Adrenal gland (tissue), 12 donors: ENCODE results near the gene MACO1. TPM values are rescaled to one million over a fixed set of nuclear protein-coding genes. Genes with fewer than 3 reads are reported as not detected.
A peak's percentile ranks its signal among the peaks of the same experiment; 100 is the strongest.

ENCODE experiments used
- DNase-seq, 7 donors: peaks; one replicate each; pipeline ENCODE4 v3.0.0-alpha.2; 2019 to 2020
- H3K27ac ChIP-seq, 5 donors: fragments of 200-600 bp; sonication (generic) in 4 of 5; 1 replicate in 3 of 5; 2 replicates in 2 of 5; pipeline versions ENCODE4 v1.5.1 to v1.8.0; 2016 to 2020; ENCODE audit warnings: mild to moderate bottlenecking in 1 of 5
- H3K27me3 ChIP-seq: fragments of 200-600 bp; 2 replicates; pipeline ENCODE4 v1.8.0; 2021
- H3K36me3 ChIP-seq, 2 donors: fragments of 200-600 bp; replicated peaks in 1 of 2; 1 replicate in 1 of 2; 2 replicates in 1 of 2; pipeline versions ENCODE4 v1.5.1 to v1.8.0; 2018 to 2022
- H3K4me1 ChIP-seq, 2 donors: fragments of 200-600 bp; replicated peaks in 1 of 2; 1 replicate in 1 of 2; 2 replicates in 1 of 2; pipeline versions ENCODE4 v1.5.1 to v1.8.0; 2018 to 2021
- H3K4me3 ChIP-seq, 4 donors: fragments of 200-600 bp; sonication (generic) in 3 of 4; one replicate each; pipeline ENCODE4 v1.5.1; 2016 to 2018
- H3K9me3 ChIP-seq, 3 donors: fragments of 200-600 bp; sonication (generic) in 1 of 3; replicated peaks in 1 of 3; 1 replicate in 2 of 3; 2 replicates in 1 of 3; pipeline versions ENCODE4 v1.5.1 to v1.8.0; 2016 to 2021
- POLR2A ChIP-seq, 2 donors: fragments of 450-650 bp; IDR thresholded peaks; one replicate each; pipeline ENCODE4 v1.6.1; 2017; ENCODE audit warnings: antibody characterized with exemption in 2 of 2, mild to moderate bottlenecking in 2 of 2, moderate library complexity in 1 of 2
- WGBS, 4 donors: extraction: QIAGEN DNeasy Blood & Tissue Kit in 2 of 4; methylation state at CpG; one replicate each; pipeline versions ENCODE4 v1.1.5 to v1.1.7; 2013 to 2017; 5-methylcytosine and 5-hydroxymethylcytosine counted together
- intact Hi-C, 2 donors: fragments of 100-400 bp; cut with DNase I; formaldehyde crosslinking; loops; one replicate each; pipeline versions ENCODE4 v1.14.1 to v1.15.0; 2022 to 2023
- polyA plus RNA-seq, 3 donors: library from polyadenylated mRNA; stranded (reverse); fragments of 200-250 nt in 2 of 3; fragments of 350-450 nt in 1 of 3; fragmentation: Illumina TruSeq in 1 of 3; extraction: RNeasy Lipid Tissue Mini Kit (QIAGEN cat#74804) in 1 of 3; gene quantifications; one replicate each; pipeline ENCODE4 v1.2.3, GENCODE V29; 2013 to 2014
- total RNA-seq, 9 donors: library from RNA; depleted of rRNA in 4 of 9; stranded (reverse); fragments of >200 nt in 4 of 9; fragments of 120-200 nt in 1 of 9; fragmentation: NEBNext Ultra II Directional in 1 of 9; extraction: Animal tissue kit (Norgen Biotek cat#: 25700) in 1 of 9; gene quantifications; one replicate each; pipeline versions ENCODE4 v1.1.0 to v1.2.4, GENCODE V29; 2013 to 2023
- TF ChIP-seq, protein P1 (sequence below), 6 experiments: fragments of 450-650 bp in 4 of 6; fragments of 200-600 bp in 2 of 6; sonication (generic) in 1 of 6; IDR thresholded peaks; 1 replicate in 5 of 6; 2 replicates in 1 of 6; pipeline versions ENCODE4 v1.5.1 to v1.8.0; 2016 to 2021; ENCODE audit warnings: antibody characterized with exemption in 6 of 6, mild to moderate bottlenecking in 2 of 6, moderate library complexity in 1 of 6
- donor health status: healthy with polysubstance abuse.
- donor health status: Bipolar disorder and iron deficiency.
- donor health status: DM: yes; HTN: yes; CAD: no.
- donor health status: DM: no; HTN: no; CAD: no.
- donor health status: DM: no; HTN: no; CAD: no.
- donor health status: DM: yes; HTN: yes; CAD: no.

MACO1 gene
- total and polyA plus RNA-seq, 12 donors, result 15.1 to 48.4 (median 29.6) TPM

- Histone ChIP-seq H3K27ac (no peak overlapping the region), H3K4me1 (peaks cover 0 to 22% of the 10 kb centered on the region in 2 donors), H3K4me3 (no peak overlapping the region), H3K27me3 (no peaks in the 10 kb centered on the region), H3K36me3 (no peaks in the 10 kb centered on the region), H3K9me3 (no peaks in the 10 kb centered on the region)
- TF ChIP-seq, protein P1, sequence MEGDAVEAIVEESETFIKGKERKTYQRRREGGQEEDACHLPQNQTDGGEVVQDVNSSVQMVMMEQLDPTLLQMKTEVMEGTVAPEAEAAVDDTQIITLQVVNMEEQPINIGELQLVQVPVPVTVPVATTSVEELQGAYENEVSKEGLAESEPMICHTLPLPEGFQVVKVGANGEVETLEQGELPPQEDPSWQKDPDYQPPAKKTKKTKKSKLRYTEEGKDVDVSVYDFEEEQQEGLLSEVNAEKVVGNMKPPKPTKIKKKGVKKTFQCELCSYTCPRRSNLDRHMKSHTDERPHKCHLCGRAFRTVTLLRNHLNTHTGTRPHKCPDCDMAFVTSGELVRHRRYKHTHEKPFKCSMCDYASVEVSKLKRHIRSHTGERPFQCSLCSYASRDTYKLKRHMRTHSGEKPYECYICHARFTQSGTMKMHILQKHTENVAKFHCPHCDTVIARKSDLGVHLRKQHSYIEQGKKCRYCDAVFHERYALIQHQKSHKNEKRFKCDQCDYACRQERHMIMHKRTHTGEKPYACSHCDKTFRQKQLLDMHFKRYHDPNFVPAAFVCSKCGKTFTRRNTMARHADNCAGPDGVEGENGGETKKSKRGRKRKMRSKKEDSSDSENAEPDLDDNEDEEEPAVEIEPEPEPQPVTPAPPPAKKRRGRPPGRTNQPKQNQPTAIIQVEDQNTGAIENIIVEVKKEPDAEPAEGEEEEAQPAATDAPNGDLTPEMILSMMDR (IDR thresholded peaks at IDR 0.05), result no peak
- DNase-seq, result no peak
- intact Hi-C loops, result no loop called here
- 86 to 93% (median 91%) methylated on average over 12 to 13 of the region's 13 CpGs for WGBS, 4 donors
These were observed 110.1 kb downstream of the MACO1 start for GRCh38 chr1:25540750-25541342.

DNA sequence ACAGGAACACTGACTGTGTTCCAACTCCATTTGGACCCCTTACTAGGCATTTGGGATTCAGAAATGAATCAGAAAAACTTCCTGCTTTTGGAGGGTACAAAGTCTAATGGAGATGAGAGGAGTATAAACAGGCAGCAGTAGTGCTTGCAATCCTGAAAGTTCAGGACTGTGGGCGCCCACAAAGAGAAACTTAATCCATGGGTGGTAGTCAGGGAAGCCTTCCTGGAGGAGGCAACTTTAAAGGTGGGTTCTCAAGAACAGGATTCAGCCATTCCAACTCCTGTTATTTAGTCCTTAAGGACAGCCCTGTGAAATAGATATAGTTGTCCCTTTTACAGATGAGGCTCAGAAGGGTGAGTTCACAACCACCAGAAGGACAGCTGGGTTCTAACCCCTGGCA lies 110.7 kb downstream of the MACO1 start:
- no peak for DNase-seq
- Histone ChIP-seq H3K27ac (no peak overlapping the region), H3K4me1 (peaks cover 0 to 27% of the 10 kb centered on the region in 2 donors), H3K27me3 (no peaks in the 10 kb centered on the region), H3K9me3 (no peaks in the 10 kb centered on the region), H3K4me3 (no peak overlapping the region), H3K36me3 (no peaks in the 10 kb centered on the region)
- WGBS, 4 donors, result 90 to 100% (median 92%) methylated on average over 1 of the region's 1 CpG
- intact Hi-C loops, result no loop called here
- TF ChIP-seq, protein P1 (IDR thresholded peaks at IDR 0.05), result no peak
- no peak for TF ChIP-seq POLR2A (IDR thresholded peaks at IDR 0.05)

DNA sequence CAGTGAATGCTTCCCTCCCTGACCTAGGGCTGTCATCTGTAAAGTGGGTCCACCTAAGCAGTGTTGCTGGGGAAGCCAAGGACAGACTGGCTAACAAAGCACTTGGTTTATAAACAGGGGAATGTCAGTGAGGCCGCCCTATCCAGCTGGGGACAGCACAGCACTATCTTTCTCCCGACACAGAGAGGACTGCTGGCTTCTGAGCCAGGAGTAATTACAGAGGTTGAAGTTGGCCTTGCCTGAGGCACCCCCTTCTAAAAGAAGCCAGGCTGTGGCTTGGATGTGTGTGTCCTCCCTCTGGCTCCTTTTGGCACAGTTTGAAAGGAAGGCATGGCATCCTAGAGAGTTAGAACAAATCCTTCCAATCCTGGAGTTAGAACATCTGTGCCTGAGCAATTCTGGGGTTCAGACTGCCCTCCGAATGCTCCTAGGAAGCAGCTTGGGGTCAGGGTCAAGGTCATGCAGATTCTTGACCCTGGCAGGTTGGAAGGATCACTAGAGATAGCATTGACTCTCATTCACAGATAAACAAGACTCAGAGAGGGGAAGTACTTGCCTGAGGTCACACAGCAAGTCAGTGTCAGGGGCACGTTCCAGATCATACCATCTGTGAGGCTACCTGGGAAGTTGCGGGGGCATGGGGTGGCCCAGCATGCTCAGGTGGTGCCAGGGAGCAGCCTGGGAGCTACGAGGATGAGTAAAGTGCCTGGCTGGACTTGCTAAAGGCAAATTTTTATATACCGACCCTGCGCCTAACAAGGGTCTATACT lies 111.4 kb downstream of the MACO1 start:
- Histone ChIP-seq H3K9me3 (no peaks in the 10 kb centered on the region), H3K36me3 (no peaks in the 10 kb centered on the region), H3K27me3 (no peaks in the 10 kb centered on the region), H3K27ac (peak overlapping the region in 1 of 5 donors; percentile 40), H3K4me1 (peaks cover 0 to 29% of the 10 kb centered on the region in 2 donors), H3K4me3 (no peak overlapping the region)
- 37 to 66% (median 63%) methylated on average over 4 to 8 of the region's 8 CpGs for WGBS, 4 donors
- intact Hi-C loops, result no loop called here
- no peak for TF ChIP-seq POLR2A (IDR thresholded peaks at IDR 0.05)
- TF ChIP-seq, protein P1 (IDR thresholded peaks at IDR 0.05), result no peak
- peak in 2 of 7 donors; percentile 42 to 46 for DNase-seq

DNA sequence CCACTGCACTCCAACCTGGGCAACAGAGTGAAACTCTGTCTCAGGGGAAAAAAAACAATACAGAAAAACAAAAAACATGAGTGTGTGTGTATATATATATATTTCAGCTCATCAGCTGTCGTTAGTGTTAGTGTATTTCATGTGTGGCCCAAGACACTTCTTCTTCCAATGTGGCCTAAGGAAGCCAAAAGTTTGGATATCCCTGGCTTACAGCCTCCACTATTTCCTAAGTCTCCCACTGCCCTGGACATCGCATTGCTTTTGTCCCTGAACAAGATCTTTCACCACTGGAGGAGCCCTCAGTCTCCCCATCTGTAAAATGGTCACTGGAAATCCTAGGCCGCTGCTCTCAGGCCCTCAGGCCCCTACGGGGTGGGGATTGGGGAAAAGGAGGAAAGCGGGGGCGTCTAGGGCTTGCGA lies 112.3 kb downstream of the MACO1 start:
- intact Hi-C loops, result no loop called here
- Histone ChIP-seq H3K36me3 (no peaks in the 10 kb centered on the region), H3K4me3 (peak overlapping the region in 1 of 4 donors; percentile 72), H3K27me3 (no peaks in the 10 kb centered on the region), H3K4me1 (peaks cover 0 to 29% of the 10 kb centered on the region in 2 donors), H3K27ac (peak overlapping the region in 2 of 5 donors; percentile 85 to 96), H3K9me3 (no peaks in the 10 kb centered on the region)
- TF ChIP-seq, protein P1 (IDR thresholded peaks at IDR 0.05), result no peak
- TF ChIP-seq POLR2A (IDR thresholded peaks at IDR 0.05), result no peak
- no peak for DNase-seq
- 18 to 27% (median 20%) methylated on average over 4 to 7 of the region's 7 CpGs for WGBS, 4 donors
